Colon (tissue), 2 donors: ENCODE results near the gene FRG1.
"Not testable (repeated sequence)": the region's sequence is repeated elsewhere in the genome, so short reads cannot be mapped to it uniquely, and the experiment has no call there.

Experiments
- FAIRE-seq: peaks from 2 replicates; lab custom pipeline; 2012; peaks lifted over from hg19 to GRCh38; lab: Jason Lieb, UNC
- donor health status: control.
- donor health status: control.

The FRG1 gene

GRCh38 chr4:189985651-189986243, 45.1 kb downstream of the FRG1 start:
- not testable (repeated sequence) for FAIRE-seq

DNA sequence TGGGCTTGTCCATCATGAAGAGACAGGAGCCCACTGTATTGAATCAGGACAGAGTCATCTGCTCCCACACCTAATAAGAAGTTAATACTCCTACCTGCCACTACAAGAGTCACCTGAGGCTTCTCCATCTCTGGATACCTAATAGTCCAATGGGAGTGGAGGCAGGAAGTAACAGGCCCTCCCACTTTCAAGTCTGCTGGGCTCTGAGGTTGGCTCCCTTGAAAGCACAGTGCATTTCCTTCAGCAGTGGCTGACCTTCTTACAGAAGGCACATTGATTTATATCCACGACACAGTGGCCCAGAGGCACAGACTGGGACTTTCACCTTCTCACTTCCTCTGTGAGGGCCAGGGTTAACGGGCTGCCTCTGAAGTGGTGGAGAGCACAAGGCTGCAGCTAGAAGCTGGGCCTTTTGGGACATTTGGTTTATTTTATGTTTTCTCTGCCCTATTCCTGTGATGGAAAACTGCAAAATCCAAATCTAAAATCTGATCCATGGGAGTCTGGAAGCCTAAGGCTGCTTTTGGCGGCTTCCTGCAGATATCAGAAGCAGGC, 48.3 kb downstream of the FRG1 start:
- FAIRE-seq: no peak

DNA sequence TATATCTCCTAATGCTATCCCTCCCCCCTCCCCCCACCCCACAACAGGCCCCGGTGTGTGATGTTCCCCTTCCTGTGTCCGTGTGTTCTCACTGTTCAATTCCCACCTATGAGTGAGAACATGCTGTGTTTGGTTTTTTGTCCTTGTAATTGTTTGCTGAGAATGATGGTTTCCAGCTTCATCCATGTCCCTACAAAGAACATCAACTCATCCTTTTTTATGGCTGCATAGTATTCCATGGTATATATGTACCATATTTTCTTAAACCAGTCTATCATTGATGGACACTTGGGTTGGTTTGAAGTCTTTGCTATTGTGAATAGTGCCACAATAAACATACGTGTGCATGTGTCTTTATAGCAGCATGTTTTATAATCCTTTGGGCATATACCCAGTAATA, 49.3 kb downstream of the FRG1 start:
- not testable (repeated sequence) for FAIRE-seq
